DND-41 (cell line): Measurements from ENCODE around the gene PER2.

Source experiments
- CTCF ChIP-seq: IDR thresholded peaks from 2 replicates; pipeline ENCODE4 v1.5.1; 2012; ENCODE audit warnings: borderline replicate concordance, low read length, moderate library complexity, mild to moderate bottlenecking; ENCODE audit not compliant: poor library complexity, severe bottlenecking; ENCODE audit errors: extremely low read depth
- EZH2 ChIP-seq: IDR thresholded peaks from 3 replicates; pipeline ENCODE4 v1.6.1; 2012; ENCODE audit warnings: borderline replicate concordance, low read depth, mild to moderate bottlenecking, moderate library complexity, low read length, inconsistent platforms; ENCODE audit not compliant: severe bottlenecking

- TF ChIP-seq CTCF (no peak), EZH2 (no peak)
Observed at GRCh38 chr2:238305965-238306671, 17.7 kb upstream of the PER2 start.
